ENCODE measurements around the gene METAP1. TPM values are rescaled to one million over a fixed set of nuclear protein-coding genes. Genes with fewer than 3 reads are reported as not detected.
"Not testable (repeated sequence)": the region's sequence is repeated elsewhere in the genome, so short reads cannot be mapped to it uniquely, and the experiment has no call there.

METAP1 gene
- total RNA-seq, 1 donor from 2014 or later = 20.2 TPM

GRCh38 chr4:99091841-99092240 is 96.3 kb downstream of the METAP1 start:
- DNase-seq (ENCODE audit: low spot score) = not testable (repeated sequence)

- DNase-seq (ENCODE audit: low spot score) = no peak
These were observed 103.8 kb downstream of the METAP1 start for GRCh38 chr4:99099311-99099710.

DNA sequence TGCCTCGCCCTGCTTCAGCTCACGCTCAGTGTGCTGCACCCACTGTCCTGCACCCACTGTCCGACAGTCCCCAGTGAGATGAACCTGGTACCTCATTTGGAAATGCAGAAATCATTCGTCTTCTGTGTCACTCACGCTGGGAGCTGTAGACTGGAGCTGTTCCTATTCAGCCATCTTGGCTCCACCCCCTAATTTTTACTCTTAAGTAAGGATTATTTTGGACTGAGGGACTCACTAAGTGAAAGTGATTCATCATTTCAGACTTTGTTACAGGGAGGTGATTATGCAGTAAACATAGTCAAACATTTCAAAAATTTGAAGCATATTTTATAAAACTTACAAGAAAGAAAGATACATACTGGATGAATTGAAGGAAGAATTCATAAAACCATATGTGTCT is 104.3 kb downstream of the METAP1 start:
- DNase-seq (ENCODE audit: low spot score) = not testable (repeated sequence)

DNA sequence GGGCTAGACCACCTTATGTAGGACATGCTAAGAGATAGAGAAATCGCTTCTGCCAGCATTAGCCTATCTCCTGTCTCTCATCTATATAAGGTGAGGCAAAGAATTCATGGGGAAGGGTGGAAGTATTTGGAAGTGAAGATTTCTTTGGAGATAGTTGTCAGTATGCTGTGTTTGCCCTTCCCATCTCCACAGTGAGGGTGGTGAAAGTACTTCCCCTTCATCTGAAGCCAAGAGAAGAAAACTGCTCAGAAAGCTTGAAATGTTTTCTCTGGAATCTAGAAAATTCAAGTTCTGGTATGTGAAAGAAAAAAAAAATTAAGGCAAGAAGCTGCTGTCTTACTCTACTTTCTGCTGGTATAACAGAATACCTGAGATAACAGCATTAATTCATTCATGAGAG is 105.4 kb downstream of the METAP1 start:
- DNase-seq (ENCODE audit: low spot score) = peak; percentile 22

GRCh38 chr4:99102634-99103033 is 107.1 kb downstream of the METAP1 start:
- DNase-seq (ENCODE audit: low spot score) = no peak

- DNase-seq (ENCODE audit: low spot score) = no peak
These were observed 107.6 kb downstream of the METAP1 start for GRCh38 chr4:99103166-99103565.

DNA sequence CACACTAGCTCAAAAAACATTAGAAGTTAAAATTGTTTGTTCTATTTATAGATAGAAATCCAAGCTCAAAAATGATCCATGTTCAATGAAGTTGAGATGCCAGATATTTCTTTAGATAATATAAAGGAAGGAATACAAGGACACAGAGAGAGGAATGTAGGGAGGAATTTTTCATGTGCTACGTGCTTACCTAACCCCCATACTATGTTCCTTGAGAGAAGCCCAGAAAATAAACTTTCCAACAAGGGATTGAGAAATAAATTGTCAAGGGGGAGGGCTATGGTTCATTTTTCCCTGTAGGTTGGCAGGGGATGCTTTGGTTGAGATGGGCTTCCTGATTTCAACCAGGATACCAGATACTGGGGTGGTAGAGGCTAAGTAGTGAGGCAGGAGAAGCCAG is 108.6 kb downstream of the METAP1 start:
- DNase-seq (ENCODE audit: low spot score) = no peak

DNA sequence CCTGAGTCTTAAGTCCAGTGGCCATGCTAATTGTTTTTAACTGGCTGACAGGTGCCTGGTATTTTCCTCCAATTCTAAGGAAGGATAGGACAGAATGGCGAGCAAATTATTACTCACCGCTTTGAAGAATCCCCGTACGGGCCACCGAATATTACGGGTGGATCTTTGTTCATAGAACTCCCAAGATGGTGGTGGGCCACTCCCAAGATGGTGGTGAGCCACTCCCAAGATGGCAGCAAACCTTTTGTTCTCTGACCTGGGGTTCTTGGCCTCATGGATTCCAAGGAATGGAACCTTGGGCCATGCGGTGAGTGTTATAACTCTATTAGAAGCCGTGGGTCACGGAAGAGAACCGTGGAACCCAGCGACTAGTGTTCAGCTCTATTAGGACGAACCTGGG is 113.8 kb downstream of the METAP1 start:
- not testable (repeated sequence) for DNase-seq (ENCODE audit: low spot score)

Other genes with a start within 250 kb of the METAP1 start
- gene EIF4E, start 66.6 kb upstream of the METAP1 start, total RNA-seq (ENCODE audit: insufficient read depth, low replicate concordance) = 130 TPM
- gene ADH5, start 93.1 kb downstream of the METAP1 start, total RNA-seq (ENCODE audit: insufficient read depth, low replicate concordance) = 175 TPM
- 9.4 TPM for gene ADH4, start 148.6 kb downstream of the METAP1 start, total RNA-seq (ENCODE audit: insufficient read depth, low replicate concordance)
- 16.4 TPM for gene ADH6, start 223.5 kb downstream of the METAP1 start, total RNA-seq (ENCODE audit: insufficient read depth, low replicate concordance)